ENCODE results near the gene A2ML1.

A2ML1 gene

DNA sequence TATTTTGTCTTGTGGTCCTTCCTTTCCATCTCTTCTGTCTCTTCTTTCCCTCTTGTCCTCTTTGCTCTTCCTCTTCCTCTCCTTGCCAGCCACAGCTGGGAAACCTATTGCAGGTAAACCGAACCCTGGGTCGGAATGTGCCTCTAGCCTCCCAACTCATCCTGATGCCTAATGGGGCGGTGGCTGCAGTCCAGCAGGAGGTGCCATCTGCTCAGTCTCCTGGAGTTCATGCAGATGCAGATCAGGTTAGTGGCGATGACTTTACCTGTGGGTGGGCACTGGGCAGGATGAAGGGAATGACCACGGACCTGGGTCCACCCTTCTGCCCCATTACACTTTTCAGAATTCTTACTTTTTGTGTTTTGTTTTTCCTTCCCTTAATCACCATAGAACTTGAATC is 100.1 kb downstream of the A2ML1 start:
- no peak overlapping the region for H2BK12ac ChIP-seq (ENCODE audit: low read length in 2 of 2)
- no peak overlapping the region for H3K4me2 ChIP-seq (ENCODE audit: low read length, poor library complexity, severe bottlenecking)
- no peak overlapping the region for H4K8ac ChIP-seq (ENCODE audit: low read length)
- no peak overlapping the region for H4K91ac ChIP-seq (ENCODE audit: low read length)
- H2BK15ac ChIP-seq (ENCODE audit: low read depth, poor library complexity, severe bottlenecking) = no peak overlapping the region
- no peak overlapping the region for H2AK5ac ChIP-seq (ENCODE audit: low read length, severe bottlenecking)
- peaks cover 21% of the 10 kb centered on the region for H3K79me1 ChIP-seq (replicated peaks; ENCODE audit: low read length, poor library complexity, severe bottlenecking)
- H3K14ac ChIP-seq (ENCODE audit: low read length in 2 of 2) = no peak overlapping the region
- peaks cover 20 to 44% of the 10 kb centered on the region in 2 experiments for H3K36me3 ChIP-seq (ENCODE audit: control insufficient read depth in 1 of 2, insufficient read depth in 2 of 2, low read depth in 1 of 2, low read length in 2 of 2)
- no peak overlapping the region for H2BK120ac ChIP-seq (ENCODE audit: low read depth, low read length)
- H2AFZ ChIP-seq (ENCODE audit: low read depth, low read length) = no peak overlapping the region
- peaks cover 2% of the 10 kb centered on the region for H3K4me1 ChIP-seq (ENCODE audit: control insufficient read depth, insufficient read depth, low read depth, low read length)
- H3K4ac ChIP-seq (ENCODE audit: low read depth in 1 of 2, low read length in 2 of 2) = no peak overlapping the region
- no peak overlapping the region for H3K27ac ChIP-seq (ENCODE audit: low read length, poor library complexity, severe bottlenecking)
- no peak overlapping the region for H2BK5ac ChIP-seq (ENCODE audit: low read depth, low read length, poor library complexity, severe bottlenecking)
- no peaks in the 10 kb centered on the region for H3K27me3 ChIP-seq (ENCODE audit: control insufficient read depth in 1 of 2, insufficient read depth in 1 of 2, low read length in 2 of 2)
- H3K23ac ChIP-seq (ENCODE audit: low read length in 2 of 2) = no peak overlapping the region
- no peaks in the 10 kb centered on the region for H3K9me3 ChIP-seq (ENCODE audit: control insufficient read depth, low read length)
- DNase-seq = no peak
- H3K18ac ChIP-seq (ENCODE audit: low read depth in 1 of 2, low read length in 2 of 2) = no peak overlapping the region
- no peak overlapping the region for H3K4me3 ChIP-seq (ENCODE audit: insufficient read depth in 1 of 2, low read depth in 1 of 2, low read length in 2 of 2)
- WGBS = 98% methylated on average over 5 of the region's 5 CpGs
- H3K9ac ChIP-seq (ENCODE audit: low read length) = no peak overlapping the region
